Right renal pelvis (tissue), 4 donors: ENCODE results near the gene TXNL4B. TPM values are rescaled to one million over a fixed set of nuclear protein-coding genes. Genes with fewer than 3 reads are reported as not detected.
"Not testable (repeated sequence)": the region's sequence is repeated elsewhere in the genome, so short reads cannot be mapped to it uniquely, and the experiment has no call there.

Experiments
- DNase-seq, 4 donors: peaks; one replicate each; pipeline ENCODE4 v3.0.0-alpha.2; 2013; ENCODE audit warnings: low read depth in 4 of 4, low spot score in 3 of 4, missing footprints in 1 of 4
- polyA plus RNA-seq, 4 donors: library from polyadenylated mRNA; unstranded; fragments of 120-200 nt; gene quantifications; one replicate each; pipeline ENCODE4 v1.2.1, GENCODE V29; 2013; ENCODE audit not compliant: insufficient read length in 4 of 4

The TXNL4B gene
- polyA plus RNA-seq, 4 donors, result 18.9 to 21.7 (median 20.7) TPM

DNA sequence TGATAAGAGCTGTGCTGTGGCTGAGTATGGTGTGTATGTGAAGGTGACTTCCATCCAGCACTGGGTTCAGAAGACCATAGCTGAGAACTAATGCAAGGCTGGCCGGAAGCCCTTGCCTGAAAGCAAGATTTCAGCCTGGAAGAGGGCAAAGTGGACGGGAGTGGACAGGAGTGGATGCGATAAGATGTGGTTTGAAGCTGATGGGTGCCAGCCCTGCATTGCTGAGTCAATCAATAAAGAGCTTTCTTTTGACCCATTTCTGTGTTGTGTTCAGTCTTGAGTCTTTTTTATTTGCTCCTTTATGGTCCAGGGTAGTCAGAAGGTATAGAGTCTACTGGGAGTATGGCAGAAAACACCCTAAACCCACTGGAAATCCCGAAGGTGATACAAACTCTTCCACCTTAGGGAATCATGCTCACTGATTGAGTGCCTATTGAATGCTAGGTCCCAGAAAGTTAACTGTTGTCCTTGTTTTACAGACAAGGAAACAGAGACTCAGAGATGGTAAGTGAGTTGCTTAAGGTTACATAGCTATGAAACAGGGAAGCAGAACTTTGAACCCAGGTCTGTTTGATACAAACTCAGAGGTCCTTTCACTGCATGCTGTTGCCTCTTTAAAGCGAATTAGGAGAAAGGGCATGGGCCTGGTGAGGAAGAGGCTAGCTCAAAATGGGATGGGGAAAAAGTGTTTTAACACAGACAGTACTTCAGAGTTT lies 16.3 kb downstream of the TXNL4B start:
- DNase-seq, result not testable (repeated sequence)

- not testable (repeated sequence) for DNase-seq
Observed at GRCh38 chr16:72075067-72075466, 18.4 kb downstream of the TXNL4B start.

DNA sequence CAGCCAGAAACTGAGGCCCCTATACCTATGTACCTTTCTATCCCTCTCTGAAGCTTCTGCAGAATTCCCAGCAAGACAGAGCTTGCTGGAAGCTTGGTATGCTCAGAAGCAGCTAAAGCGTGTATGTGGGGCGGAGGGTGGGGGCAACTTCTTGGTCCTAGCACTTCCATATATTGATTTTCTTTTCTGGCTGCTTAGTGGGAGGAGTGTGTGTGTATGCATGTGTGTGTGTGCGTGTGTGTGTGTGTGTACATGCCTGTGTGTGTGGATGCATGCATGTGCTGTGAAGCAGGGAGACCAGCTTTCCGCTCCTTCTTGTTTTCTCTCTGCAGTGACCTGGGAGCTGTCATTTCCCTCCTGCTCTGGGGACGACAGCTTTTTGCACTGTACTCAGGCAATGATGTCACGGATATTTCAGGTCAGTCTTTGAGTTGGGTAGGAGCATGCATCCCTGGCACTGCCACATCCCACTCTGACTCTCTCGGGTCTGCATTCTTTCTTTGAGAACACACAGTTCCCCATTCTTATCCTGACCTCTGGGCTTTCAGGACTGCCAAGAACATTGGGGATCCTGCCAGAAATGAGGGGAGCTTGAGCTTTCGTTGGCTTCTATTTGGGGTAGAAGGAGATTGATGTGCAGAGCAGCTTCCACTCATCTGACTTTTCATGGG lies 19.7 kb downstream of the TXNL4B start:
- no peak for DNase-seq

- DNase-seq, result no peak
Observed at GRCh38 chr16:72072514-72073342, 20.7 kb downstream of the TXNL4B start.

GRCh38 chr16:72068930-72069329 lies 24.5 kb downstream of the TXNL4B start:
- no peak for DNase-seq

DNA sequence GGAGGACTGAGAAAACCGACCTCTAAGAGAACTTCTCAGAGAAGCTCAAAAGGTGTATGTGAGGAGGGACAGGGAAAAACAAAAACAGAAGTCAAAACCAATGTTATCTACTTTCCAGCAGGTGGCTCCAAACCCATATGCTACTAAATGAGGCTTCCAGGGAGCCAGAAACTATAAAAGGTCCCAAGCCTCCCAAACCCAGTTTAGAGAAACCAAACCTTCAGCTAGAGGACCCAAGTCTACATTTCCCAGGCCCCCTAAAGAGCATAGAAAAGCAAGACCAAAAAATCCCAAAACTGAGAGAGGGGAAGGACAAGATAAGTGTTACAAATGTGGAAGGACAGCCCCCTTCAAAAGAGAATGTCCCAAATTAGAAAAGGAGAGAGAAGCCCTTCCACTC lies 26.7 kb downstream of the TXNL4B start:
- no peak for DNase-seq

- no peak for DNase-seq
Observed at GRCh38 chr16:72064361-72064894, 29.0 kb downstream of the TXNL4B start.

DNA sequence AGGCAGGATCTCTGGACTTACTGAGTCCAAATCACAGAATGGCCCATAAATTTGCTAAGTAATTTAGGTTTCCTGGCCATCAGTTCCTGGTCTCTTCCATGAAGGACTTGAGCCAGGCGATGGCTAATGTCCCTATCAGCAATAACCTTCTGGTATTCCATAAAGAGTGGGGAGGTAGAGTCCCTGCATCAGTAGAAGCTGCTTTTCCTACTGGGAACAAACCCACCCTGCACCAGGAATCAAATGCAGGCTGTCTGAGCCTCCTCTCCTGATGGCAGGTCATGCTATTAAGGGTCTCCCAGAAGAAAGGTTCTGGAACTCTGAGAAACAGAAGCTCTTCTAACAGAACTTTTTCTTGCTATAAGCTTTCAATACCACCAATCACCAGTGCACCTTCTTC lies 31.9 kb downstream of the TXNL4B start:
- no peak for DNase-seq

DNA sequence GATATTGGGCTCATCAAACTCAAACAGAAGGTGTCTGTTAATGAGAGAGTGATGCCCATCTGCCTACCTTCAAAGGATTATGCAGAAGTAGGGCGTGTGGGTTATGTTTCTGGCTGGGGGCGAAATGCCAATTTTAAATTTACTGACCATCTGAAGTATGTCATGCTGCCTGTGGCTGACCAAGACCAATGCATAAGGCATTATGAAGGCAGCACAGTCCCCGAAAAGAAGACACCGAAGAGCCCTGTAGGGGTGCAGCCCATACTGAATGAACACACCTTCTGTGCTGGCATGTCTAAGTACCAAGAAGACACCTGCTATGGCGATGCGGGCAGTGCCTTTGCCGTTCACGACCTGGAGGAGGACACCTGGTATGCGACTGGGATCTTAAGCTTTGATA lies 33.0 kb downstream of the TXNL4B start:
- no peak for DNase-seq

DNA sequence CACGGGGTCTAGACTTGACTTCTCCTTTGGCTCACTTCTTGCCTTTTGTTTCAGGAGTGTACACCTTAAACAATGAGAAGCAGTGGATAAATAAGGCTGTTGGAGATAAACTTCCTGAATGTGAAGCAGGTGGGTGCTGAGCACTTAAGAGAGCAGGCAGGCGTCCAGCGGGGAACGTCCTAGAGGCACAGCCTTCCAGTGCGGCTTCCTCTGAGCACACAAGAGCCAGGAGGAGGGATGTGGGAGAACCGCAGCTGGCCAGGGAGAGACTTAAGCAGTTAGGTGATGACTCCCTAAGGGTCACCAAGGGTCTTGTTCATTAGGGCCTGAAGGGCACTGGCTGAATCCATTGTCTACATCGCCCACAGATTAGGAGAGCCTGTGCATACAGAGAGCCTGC lies 34.4 kb downstream of the TXNL4B start:
- DNase-seq, result not testable (repeated sequence)

DNA sequence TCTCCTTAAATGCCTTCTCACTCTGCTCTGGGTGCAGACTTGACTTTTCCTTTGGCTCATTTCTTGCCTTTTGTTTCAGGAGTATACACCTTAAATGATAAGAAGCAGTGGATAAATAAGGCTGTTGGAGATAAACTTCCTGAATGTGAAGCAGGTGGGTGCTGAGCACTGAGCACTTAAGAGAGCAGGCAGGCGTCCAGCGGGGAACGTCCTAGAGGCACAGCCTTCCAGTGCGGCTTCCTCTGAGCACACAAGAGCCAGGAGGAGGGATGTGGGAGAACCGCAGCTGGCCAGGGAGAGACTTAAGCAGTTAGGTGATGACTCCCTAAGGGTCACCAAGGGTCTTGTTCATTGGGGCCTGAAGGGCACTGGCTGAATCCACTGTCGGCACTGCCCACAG lies 36.1 kb downstream of the TXNL4B start:
- not testable (repeated sequence) for DNase-seq

DNA sequence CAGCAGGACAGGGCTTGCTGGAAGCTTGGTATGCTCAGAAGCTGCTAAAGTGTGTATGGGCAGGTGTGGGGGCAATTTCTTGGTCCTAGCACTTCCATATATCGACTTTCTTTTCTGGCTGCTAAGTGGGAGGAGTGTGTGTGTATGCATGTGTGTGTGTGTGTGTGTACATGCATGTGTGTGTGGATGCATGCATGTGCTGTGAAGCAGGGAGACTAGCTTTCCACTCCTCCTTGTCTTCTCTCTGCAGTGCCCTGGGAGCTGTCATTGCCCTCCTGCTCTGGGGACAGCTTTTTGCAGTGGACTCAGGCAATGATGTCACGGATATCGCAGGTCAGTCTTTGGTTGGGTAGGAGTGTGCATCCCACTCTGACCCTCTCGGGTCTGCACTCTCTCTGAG lies 37.5 kb downstream of the TXNL4B start:
- DNase-seq, result no peak

DNA sequence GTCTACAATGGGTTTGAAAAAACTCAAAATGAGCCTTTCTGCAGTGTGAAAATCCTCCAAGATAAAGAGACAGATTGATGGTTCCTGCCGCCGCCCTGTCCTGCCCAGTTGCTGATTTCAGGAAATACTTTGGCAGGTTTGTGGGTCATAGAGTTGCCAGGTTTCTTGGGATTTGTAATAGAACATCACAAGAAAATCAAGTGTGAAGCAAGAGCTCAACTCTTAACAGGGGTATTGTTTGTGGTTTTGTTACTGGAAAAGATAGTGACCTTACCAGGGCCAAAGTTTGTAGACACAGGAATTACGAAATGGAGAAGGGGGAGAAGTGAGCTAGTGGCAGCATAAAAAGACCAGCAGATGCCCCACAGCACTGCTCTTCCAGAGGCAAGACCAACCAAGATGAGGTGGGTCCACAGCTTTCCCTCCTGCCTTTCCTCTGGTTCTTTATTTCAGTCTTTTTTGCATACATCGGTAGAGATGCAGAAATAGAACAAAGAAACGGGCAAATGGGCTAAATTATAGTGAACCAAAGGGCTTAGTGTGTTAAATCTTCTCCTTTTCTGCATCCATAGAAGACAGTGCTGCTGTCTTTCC lies 39.1 kb downstream of the TXNL4B start, which contains the start of gene HP:
Gene HP, plus strand, starts transcription at position 252 of the 594 bp plus-strand sequence. Its CDS starts 148 bp downstream, at position 400.
- not testable (repeated sequence) for DNase-seq

- DNase-seq, result no peak
Observed at GRCh38 chr16:72051818-72052217, 41.6 kb downstream of the TXNL4B start.

- DNase-seq, result no peak
Observed at GRCh38 chr16:72050769-72051464, 42.5 kb downstream of the TXNL4B start.

DNA sequence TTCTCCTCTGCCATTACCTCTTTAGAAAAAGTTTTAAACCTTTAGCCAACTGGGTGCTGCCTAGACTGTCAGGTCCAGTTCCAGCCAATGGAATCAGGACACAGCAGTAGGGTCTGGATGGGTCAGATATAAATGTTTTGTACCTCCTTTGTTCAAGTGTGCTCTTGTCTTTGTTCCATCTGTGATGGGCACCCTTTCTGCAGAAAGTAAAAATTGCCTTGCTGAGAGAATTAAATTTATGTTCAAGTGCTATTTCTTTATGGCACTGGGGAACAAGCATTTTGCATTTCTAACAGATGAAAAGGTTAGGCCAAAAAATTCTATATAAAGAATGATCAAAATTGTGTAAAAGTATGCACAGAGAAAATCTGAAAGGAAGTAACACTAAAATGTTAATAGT lies 44.3 kb downstream of the TXNL4B start:
- DNase-seq, result no peak

GRCh38 chr16:72044825-72045359 lies 48.5 kb downstream of the TXNL4B start:
- DNase-seq, result no peak

GRCh38 chr16:72044296-72044695 lies 49.1 kb downstream of the TXNL4B start:
- no peak for DNase-seq

DNA sequence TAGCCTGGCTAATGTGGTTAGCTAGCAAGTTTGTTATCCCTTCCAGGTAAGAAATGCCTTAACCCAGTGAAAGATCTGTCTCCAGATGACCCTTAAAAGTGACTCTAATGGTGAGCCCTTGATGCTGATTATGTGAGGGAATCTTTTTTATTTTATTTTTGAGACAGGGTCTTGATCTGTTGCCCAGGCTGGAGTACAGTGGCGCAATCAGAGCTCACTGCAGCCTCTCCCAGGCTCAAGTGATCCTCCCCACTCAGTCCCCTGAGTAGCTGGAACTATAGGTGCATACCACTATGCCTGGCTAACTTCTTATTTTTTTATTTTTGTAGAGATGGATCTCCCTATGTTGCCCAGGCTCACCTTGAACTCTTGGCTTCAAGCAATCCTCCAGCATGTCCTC lies 49.9 kb downstream of the TXNL4B start:
- no peak for DNase-seq

- DNase-seq, result no peak
Observed at GRCh38 chr16:72043058-72043457, 50.4 kb downstream of the TXNL4B start.
